Measurements from ENCODE around the gene MRGPRE.

MRGPRE gene

DNA sequence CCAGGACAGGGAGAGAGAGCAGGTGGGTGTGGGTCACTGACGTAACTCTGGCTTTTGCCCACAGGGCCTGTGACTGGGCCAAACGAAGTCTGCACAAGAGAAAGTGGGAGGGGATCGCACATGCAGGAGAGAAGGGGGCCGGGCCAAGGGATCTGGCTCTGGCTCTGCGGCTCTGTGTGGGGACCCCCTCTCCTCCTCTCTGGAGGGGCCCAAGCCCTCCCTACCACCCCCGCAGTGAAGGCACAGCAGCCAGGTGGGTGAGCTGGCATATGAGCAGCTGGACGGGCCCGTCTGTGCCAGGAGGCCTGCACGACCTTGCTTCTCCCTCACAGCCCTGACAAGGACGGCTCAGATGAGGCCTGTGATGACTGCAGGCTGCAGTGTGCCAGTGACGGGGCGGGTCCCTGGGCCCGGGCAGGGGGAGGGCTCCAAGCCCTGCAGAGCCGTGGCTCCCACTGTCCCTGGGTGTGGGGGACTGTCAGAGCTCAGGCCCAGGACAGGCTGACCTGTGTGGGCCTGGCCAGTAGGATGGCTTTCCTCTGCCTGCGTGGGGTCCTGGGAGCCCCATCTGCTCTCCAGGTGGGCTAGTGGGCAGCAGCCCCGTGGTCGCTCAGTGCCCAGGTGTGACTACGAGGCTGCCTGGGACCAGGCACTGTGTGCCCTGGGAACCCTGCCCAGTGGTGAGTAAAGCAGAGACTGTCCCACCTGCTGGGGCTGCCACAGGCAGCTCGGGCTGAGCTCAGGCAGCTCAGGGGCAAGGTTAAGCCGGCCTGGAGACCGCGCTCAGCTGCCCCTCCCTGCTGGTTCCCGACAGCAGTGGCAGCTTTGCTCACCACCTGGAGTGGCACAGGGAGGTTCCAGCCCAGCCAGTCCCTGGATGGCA is 35.8 kb downstream of the MRGPRE start:
- DNase-seq (ENCODE audit: low read depth), result no peak

DNA sequence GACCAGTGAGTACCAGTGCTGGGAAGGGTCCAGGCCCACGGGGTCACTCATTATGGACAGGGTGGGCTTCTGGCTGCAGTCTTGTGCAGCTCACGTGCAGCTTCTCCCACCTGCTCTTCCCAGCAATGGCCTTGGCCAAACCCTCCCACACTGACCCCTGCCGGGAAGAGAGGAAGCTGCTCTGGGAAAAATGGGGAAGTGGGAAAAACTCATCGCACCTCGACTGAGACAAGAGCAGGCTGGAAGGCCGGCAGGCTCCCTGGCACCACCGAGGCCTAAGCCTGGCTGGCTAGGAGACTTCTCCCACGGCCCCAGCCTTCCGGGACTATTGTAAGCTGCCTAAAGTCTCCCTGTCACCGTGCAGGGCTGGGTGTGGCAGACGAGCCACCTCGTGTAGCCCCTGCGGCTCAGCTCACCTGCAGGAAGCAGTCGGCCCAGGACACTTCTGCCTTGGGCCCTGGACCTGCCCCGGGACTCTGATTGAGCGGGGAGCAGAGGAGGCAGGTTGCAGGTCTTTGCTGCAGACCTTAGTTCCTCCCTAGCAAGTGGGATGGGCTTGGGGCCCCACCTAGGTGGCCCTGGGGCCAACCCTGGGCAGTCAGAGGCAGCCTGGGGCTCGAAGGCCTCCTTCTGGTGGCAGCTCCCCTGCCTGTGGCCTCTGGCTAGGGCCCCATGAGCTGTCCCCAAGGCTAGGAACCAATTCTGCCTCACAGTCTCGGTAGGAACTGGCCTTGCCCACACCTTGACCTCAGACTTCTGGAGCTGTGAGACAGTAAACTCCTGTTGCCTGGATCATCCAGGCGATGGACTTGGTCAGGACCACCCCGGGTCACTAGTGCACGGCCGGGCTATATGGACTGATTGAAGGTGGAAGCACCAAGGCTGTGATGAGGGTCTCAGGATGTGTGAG is 36.7 kb downstream of the MRGPRE start:
- DNase-seq (ENCODE audit: low read depth), result no peak

DNA sequence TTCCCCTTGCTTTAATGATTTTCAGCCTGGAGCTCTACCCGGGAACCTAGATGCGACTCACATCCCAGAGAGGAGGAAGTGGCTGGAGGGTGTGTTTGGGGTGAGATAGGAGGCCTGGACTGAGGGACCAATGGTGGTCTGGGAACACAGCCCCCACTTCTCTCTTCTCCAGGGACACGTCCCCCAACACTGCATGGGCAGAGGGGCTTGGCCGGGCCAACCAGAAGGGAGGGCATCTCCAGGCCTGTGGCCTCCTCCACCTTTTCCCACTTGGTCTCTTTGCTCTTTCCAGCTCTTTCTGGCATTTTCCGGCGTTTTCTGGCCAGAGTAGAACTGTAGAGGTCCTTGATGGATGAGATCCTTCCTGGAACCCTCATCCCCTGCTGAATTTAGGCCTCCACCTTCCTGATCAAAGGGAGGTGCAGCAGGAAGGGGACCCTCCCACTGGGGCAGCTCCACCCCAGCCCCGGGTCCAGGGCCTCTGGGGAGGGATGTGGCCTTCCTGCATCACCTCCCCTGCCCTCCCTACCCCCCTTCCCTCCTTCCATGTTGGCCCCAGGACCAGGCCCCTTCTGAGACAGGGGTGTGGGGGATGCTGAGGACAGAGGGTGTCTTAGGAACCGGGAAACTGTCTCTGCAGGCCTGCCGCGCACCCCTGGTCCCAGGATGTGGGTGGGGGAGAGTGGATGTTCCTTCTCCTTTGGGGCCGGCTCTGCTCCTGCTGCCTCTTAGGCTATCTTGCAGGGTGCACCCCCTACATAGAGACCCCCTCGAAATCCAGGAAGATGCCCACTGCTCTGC is 38.0 kb downstream of the MRGPRE start:
- no peak for DNase-seq (ENCODE audit: low read depth)

DNA sequence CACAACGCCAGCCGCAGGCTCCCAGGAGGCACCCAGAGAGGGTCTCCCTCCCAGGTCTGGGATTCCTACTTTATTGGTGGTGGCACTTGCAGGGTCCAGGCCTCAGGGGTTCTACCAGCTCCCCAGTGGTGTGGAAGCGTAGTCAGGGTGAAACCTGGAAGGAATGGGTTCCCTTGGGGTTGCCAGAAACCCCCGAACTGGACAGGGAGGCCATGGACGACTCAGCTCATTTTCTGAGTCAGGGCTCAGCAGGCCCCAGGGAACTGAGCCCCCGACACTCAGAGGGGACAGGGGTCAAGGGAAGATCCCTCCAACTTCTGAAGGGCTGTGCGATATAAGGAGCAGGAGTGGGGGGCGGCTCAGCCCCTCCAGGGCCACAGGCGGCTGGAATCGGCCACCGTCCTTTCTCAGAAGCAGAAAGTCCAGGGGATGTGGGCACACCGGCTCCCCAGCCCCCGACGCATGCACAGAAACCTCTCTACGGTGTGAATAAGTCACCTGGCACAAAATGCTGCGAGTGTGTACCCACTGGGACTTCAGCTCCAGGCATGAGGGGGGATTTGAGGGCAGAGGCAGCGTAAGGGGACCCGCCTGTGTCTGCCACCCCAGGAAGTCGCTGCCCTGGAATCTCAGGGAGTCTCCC is 38.7 kb downstream of the MRGPRE start:
- no peak for DNase-seq (ENCODE audit: low read depth)

DNA sequence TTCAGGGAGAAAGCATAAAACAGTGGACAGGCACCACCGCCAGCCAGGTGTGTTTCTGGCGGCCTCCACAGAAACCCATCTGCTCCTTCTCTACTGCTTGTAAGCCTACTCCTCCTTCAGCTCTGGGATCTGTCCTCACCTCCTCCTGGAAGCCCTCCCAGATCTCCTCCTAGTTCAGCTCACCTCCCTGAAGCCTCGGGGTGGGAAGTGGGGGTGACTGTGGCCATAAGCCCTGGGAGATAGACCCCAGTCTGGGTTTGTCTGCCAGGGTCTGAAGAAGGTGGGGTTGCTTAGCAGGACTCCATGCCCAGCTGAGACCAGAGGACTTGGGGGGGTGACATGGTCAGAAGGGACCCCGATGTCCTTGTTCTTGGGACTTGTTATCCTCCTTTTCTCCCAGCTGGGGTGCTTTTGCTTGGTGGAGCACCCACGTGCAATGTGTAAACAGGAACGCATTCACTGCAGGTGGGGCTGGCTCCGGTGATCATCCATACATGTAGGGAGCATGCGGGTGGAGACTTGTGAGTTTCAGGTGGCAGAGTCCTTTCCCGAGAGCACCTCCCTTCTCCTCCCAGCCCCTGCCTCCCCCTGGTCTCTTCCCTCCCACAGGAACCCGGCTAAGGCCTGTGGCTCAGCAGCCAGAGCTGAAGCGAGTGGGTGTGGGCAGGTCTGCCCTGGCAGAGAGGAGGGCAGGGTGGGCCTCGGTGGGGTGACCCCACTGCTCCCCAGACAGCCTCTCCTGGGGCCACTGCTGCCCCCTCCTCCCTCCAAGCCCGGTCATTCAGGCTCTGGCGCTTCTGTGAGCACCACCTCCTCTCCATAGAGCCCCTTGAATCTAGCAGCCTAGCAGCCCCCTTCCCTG is 39.5 kb downstream of the MRGPRE start:
- DNase-seq (ENCODE audit: low read depth), result no peak

DNA sequence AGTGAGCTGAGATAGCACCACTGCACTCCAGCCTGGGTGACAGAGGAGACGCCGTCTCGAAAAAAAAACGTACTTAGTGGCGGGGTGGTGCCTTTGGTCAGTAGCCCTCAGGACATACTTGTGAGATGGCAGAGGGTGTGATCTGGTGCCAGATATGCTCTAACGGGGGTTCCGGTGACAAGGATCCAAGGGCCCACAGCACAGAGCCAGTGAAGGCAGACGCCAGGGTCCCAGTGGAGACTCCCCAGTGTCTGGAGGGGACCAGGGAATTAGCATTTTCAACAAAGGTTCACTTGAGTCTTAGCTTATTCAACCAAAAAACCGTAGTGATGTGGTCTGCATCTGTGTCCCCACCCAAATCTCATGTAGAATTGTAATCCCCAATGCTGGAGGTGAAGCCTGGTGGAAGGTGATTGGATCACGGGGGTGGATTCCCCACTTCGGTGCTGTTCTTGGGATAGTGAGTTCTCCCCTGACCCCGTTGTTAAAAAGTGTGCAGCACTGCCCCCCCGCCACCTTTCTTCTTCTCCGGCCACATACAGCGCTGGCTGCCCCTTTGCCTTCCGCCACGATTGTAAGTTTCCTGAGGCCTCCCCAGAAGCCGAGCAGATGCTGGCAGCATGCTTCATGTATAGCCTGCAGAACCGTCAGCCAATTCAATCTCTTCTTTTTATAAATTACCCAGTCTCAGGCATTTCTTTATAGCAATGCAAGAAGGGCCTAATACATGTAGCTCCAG is 40.5 kb downstream of the MRGPRE start:
- no peak for DNase-seq (ENCODE audit: low read depth)

DNA sequence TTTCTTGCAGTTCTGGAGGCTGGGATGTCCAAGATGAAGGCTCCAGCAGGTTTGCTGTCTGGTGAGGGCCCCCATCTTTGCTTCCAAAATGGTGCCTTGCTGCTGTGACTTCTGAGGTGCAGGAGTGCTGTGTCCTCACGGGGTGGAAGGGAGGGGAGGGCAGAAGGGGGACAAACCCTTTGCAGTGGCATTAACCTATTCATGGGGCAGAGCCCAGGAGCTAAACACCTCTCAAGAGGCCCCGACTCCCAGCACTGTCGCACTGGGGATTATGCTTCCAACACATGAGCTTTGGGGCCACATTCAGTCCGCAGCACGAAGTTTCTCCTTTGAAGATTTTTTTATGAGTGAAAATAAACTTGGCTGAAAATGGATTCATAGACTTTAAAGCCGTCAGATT is 41.6 kb downstream of the MRGPRE start:
- no peak for DNase-seq (ENCODE audit: low read depth)

DNA sequence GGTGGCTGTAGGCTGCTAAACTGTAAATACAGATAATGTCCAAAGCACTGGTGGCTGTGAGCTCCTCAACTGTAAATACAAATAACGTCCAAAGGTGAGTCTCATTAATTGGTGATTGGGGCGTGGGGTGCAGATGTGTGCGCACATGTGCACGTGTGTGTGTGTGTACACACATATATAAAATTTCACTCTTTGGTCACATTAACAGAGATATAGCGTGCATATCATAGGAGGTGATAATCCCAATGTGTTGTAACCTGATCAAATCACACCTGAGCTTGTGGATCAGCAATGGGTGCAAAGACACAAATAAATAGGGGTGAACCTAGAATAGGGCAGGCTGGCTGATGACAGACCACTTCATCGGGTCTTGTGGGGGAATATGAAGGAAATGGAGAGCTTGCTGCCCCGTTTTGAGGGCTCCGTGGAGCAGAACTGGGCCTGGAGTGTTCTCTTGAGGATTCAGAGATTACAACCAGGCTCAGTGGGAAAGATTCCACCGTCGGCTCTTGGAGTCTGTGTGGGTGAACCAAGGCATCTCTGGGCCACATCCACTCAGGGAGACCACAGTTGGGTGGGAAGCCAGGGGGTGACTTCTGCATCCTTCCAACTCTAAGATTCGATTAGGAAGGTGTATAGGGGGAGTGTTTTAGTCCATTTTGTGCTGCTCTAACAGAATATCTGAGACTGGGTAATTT is 42.2 kb downstream of the MRGPRE start:
- no peak for DNase-seq (ENCODE audit: low read depth)

DNA sequence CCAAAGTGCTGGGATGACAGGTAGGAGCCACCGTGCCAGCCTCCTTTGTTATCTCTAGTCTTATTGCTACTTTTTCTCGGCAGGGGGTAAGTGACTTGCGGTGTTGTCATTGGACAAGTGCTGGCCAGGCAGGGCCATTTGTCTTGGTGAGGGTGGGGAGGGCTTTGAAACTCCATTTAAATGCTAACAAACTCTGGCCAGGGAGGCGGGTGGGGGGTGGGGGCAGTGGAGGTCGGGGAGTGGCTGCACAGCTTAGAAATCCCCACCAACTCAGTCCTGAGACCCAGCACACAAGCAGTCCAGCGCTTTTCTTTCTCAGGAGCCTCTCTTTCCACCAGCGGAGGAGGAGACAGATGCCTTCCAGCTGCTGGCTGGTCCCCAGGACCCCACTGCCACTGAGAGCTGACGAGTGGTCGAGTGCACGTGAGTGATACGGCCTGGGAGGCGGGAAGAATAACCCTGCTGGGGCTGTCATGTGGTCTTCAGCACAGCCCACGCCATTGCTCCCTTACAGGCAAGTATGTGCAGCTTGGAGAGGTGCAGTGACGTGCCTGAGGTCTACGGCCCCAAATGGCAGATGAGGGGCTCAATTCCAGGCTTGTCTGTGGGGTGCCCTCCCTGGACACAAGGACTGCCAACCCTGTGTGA is 42.9 kb downstream of the MRGPRE start:
- no peak for DNase-seq (ENCODE audit: low read depth)

DNA sequence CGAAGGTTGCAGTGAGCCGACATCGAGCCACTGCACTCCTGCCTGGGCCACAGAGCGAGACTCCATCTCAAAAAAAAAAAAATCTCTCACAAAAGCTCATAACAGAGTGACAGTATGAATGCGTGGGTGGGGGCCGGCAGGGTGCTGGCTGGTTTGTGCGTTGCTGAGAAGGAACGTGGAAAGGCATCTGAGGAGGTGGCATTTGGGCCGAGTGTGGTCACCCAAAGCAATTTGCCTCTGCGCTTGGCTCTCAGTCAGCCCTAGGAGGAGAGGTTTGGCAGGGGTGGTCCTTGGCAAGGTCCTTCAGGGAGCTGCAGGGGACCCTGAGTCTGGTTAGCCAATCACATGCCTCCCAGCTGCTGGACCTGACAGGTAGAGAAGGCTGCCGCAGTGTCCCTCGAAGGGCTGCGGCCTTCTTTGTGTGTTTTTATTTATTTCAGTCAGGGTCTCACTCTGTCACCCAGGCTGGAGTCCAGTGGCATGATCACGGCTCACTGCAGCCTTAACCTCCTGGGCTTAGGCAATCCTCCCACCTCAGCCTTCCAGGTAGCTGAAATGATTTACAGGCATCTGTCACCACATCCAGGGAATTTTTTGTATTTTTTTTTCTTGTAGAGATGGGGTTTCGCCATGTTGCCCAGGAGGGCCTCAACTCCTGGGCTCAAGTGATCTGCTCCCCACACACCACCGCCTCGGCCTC is 43.6 kb downstream of the MRGPRE start:
- no peak for DNase-seq (ENCODE audit: low read depth)

DNA sequence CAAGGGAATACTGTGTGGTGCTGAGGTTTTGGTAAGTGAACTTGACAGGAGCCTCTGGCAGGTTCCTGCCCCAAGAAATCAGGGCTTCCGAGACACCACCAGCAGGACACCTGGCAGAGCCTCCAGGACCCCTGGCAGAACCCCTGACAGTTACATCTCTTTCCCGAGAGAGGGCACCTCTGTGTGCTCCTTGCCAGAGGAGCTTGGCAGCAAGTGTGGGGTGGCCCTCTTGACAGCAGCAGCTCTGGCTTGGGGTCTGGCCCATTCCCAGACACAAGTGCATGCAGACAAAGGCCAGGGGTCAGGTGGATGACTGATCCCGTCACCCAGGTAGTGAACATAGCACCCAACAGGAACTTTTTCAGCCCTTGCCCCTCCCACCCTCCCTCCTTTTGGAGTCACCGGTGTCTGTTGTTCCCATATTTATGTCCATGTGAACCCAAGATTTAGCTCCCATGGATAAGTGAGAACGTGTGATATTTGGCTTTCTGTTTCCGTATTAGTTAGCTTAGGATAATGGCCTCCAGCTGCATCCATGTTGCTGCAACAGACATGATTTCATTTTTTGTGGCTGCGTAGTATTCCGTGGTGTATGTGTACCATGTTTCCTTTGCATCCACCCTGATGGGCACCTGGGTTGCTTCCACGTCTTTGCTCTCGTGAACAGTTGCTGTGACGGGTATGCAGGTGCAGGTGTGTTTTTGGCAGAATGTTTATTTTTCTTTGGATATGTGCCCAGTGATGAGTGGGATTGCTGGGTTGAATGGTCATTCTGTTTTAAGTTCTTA is 45.9 kb downstream of the MRGPRE start:
- no peak for DNase-seq (ENCODE audit: low read depth)

DNA sequence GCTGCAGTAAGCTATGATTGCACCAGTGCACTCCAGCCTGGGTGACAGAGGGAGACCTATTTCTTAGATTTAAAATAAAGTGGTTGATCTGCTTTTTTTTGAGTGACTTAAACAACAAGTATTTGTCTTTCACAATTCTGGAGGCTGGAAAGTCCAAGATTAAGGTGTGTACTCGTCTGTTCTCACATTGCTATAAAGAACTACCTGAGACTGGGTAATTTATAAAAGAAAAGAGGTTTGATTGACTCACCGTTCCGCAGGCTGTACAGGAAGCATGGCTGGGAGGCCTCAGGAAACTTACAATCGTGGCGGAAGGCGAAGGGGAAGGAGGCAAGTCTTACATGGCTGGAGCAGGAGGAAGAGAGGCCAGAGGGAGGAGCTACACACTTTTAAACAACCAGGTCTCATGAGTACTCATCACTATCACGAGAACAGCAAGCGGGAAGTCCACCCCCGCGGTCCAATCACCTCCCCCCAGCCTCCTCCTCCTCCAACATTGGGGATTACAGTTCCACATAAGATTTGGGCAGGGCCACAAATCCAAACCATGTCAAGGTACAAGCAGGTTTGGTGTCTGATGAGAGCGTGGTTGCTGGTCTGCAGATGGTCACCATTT is 47.4 kb downstream of the MRGPRE start:
- no peak for DNase-seq (ENCODE audit: low read depth)

DNA sequence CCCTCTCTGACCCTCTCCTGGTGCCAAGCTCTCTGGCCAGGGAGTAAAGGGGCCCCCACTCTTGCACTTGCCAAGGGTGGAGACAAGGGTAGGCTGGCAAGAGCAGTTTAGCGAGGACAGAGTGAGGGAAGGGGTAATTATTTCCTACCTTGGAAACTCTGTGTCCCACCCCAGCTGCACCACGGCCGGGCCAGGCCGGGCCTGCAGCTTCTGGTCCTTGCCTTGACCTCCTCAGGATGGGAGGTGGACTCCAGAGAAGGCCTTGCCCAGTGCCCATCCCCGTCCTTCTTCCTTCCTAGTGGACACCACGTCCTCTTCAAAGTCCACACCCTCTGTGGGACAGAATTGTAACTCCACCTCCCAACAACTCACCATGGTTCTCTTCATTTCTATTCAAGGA is 48.7 kb downstream of the MRGPRE start:
- no peak for DNase-seq (ENCODE audit: low read depth)

DNA sequence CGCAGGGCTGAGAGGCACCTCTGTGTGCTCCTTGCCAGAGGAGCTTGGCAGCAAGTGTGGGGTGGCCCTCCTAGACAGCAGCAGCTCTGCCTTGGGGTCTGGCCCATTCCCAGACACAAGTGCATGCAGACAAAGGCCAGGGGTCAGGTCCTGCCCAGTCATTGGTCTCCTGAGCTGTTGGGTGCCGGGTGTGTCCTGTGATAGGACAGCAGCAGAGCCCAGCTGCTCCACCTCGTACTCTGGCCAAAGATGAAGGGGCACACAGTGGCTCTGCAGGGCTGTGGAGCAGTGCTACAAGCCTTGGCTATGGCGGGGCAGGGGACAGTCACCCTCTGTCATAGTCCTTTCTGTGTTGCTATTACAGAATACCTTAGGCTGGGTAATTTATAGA is 49.8 kb downstream of the MRGPRE start:
- DNase-seq (ENCODE audit: low read depth), result no peak

DNA sequence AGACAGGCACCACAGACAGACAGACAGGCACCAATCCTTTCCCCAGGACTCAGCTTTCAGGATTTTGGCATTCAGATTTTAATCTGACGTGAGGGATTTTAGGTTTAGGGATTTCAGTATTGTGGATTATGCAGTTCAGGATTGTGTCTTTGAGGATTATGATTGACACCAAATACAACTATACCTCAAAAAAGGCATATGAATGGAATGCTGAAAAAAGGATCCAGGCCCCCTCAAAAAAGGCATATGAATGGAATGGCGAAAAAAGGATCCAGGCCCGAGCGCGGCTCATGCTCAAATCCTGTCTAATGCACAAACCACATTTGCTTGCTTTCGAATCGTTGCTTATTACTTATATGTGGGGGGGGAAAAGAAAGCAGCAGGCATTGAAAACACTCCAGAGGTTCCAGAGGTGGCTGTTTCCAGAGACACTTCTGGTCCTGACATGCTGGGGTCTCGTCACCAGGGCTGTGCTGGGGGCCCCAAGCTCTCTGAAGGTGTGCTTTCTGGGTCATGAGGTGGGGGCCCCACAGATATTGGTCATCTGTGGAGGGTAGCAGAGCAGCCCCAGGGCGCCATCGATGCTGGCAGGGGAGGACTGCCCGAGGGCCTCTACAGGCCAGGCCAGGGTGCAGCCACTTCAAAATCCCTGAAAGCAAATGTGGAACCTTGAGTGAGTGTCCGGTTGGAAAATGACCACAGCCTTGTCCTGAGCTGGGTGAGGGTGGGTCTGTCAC is 50.3 kb downstream of the MRGPRE start:
- no peak for DNase-seq (ENCODE audit: low read depth)

DNA sequence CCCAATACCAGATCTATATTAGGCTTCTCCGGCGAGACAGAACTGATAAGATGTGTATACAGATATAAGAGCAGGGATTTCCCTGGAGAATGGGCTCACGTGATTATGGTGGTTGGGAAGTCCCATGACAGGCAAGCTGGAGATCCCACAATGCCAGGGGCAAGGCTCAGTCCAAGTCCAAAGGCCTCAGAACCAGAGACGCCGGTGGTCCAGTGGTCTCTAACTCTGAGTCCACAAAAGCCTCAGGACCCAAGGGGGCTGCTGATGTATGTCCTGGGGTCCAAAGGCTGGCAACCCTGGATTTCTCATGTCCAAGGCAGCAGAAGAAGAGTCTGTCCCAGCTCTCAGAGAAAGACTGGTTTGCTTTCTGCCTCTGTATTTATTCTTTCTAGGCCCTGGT is 51.3 kb downstream of the MRGPRE start:
- DNase-seq (ENCODE audit: low read depth), result no peak
